Measurements from ENCODE around the gene SF3B1. TPM values are rescaled to one million over a fixed set of nuclear protein-coding genes. Genes with fewer than 3 reads are reported as not detected.
"Not testable (repeated sequence)": the region's sequence is repeated elsewhere in the genome, so short reads cannot be mapped to it uniquely, and the experiment has no call there.

SF3B1 gene
- total RNA-seq, 4 donors from 2014 or later, result 113 to 259 (median 149) TPM

GRCh38 chr2:197372592-197372991, 62.2 kb downstream of the SF3B1 start:
- WGBS, 2 donors, result 49 to 62% methylated on average over 3 of the region's 3 CpGs
- intact Hi-C loops (cut with DNase I), result loop anchor here (10.0 kb wide), 2 partner anchors 188 to 258 kb away; no protein-coding TSS in a partner anchor
- no peaks in the 10 kb centered on the region for H3K4me1 ChIP-seq
- TF ChIP-seq CTCF (IDR thresholded peaks at IDR 0.05), result no peak
- TF ChIP-seq POLR2A (IDR thresholded peaks at IDR 0.05), result no peak
- H3K36me3 ChIP-seq, result no peaks in the 10 kb centered on the region
- no peak for DNase-seq
- no peak overlapping the region for H3K4me3 ChIP-seq
- no peaks in the 10 kb centered on the region for H3K9me3 ChIP-seq
- no peaks in the 10 kb centered on the region for H3K27me3 ChIP-seq
- no peak overlapping the region for H3K27ac ChIP-seq

- not testable (repeated sequence) for H3K4me1 ChIP-seq, H3K4me3 ChIP-seq, H3K27ac ChIP-seq, H3K27me3 ChIP-seq, H3K36me3 ChIP-seq, H3K9me3 ChIP-seq, DNase-seq
- WGBS, 2 donors, result 92% methylated on average over 9 of the region's 31 CpGs; no CpG with 5 or more reads in 1 of the 2 donors
- intact Hi-C loops (cut with DNase I), result loop anchor here (10.0 kb wide), 2 partner anchors 186 to 256 kb away; no protein-coding TSS in a partner anchor
Measured at GRCh38 chr2:197370664-197371063, 64.2 kb downstream of the SF3B1 start.

GRCh38 chr2:197369933-197370320, 64.9 kb downstream of the SF3B1 start:
- intact Hi-C loops (cut with DNase I), result loop anchor here (10.0 kb wide), 2 partner anchors 185 to 255 kb away; no protein-coding TSS in a partner anchor
- H3K27me3 ChIP-seq, result no peaks in the 10 kb centered on the region
- 68 to 73% methylated on average over 4 of the region's 4 CpGs for WGBS, 2 donors
- H3K27ac ChIP-seq, result no peak overlapping the region
- TF ChIP-seq POLR2A (IDR thresholded peaks at IDR 0.05) (no peak), CTCF (IDR thresholded peaks at IDR 0.05) (no peak)
- H3K4me1 ChIP-seq, result no peaks in the 10 kb centered on the region
- H3K36me3 ChIP-seq, result no peaks in the 10 kb centered on the region
- no peaks in the 10 kb centered on the region for H3K9me3 ChIP-seq
- DNase-seq, result no peak
- H3K4me3 ChIP-seq, result no peak overlapping the region

- Histone ChIP-seq H3K4me1 (no peaks in the 10 kb centered on the region), H3K9me3 (no peaks in the 10 kb centered on the region), H3K27me3 (no peaks in the 10 kb centered on the region), H3K36me3 (no peaks in the 10 kb centered on the region), H3K27ac (no peak overlapping the region), H3K4me3 (no peak overlapping the region)
- TF ChIP-seq CTCF (IDR thresholded peaks at IDR 0.05) (no peak), POLR2A (IDR thresholded peaks at IDR 0.05) (no peak)
- no peak for DNase-seq
- intact Hi-C loops (cut with DNase I), result no loop called here
- WGBS, 2 donors, result 67 to 78% methylated on average over 5 of the region's 5 CpGs
Measured at GRCh38 chr2:197369228-197369932, 65.4 kb downstream of the SF3B1 start.

- WGBS, 2 donors, result 79 to 83% methylated on average over 6 of the region's 6 CpGs
Measured at GRCh38 chr2:197368412-197368811, 66.4 kb downstream of the SF3B1 start.

More at GRCh38 chr2:197368412-197368811, 66.4 kb downstream of the SF3B1 start:
- Histone ChIP-seq H3K4me3 (no peak overlapping the region), H3K27me3 (no peaks in the 10 kb centered on the region), H3K27ac (no peak overlapping the region), H3K36me3 (no peaks in the 10 kb centered on the region), H3K4me1 (no peaks in the 10 kb centered on the region), H3K9me3 (no peaks in the 10 kb centered on the region)
- TF ChIP-seq CTCF (IDR thresholded peaks at IDR 0.05) (no peak), POLR2A (IDR thresholded peaks at IDR 0.05) (no peak)
- intact Hi-C loops (cut with DNase I), result no loop called here
- no peak for DNase-seq
